ENCODE data around the gene RAB19.
A peak's percentile ranks its signal among the peaks of the same experiment; 100 is the strongest.

RAB19 gene

GRCh38 chr7:140403878-140404564 lies at the start of gene RAB19:
Gene RAB19 (plus strand): TSS chr7:140404058. CDS start chr7:140407647, 3,589 bp downstream.
- no peak for DNase-seq

- DNase-seq: no peak
These were observed 45.8 kb upstream of the RAB19 start for GRCh38 chr7:140358024-140358411.

- no peak for DNase-seq
These were observed 45.3 kb upstream of the RAB19 start for GRCh38 chr7:140358412-140359051.

- no peak for DNase-seq
These were observed 43.1 kb upstream of the RAB19 start for GRCh38 chr7:140360697-140361229.

- DNase-seq: peak; percentile 56 to 84
These were observed 39.0 kb upstream of the RAB19 start for GRCh38 chr7:140364819-140365218.

GRCh38 chr7:140367528-140367927 lies 36.3 kb upstream of the RAB19 start:
- DNase-seq: peak in 1 of 2 experiments; percentile 6

- no peak for DNase-seq
These were observed 34.6 kb upstream of the RAB19 start for GRCh38 chr7:140369294-140369693.

- DNase-seq: no peak
These were observed 28.5 kb upstream of the RAB19 start for GRCh38 chr7:140375323-140375722.

- DNase-seq: no peak
These were observed 27.7 kb upstream of the RAB19 start for GRCh38 chr7:140375892-140376730.

GRCh38 chr7:140383954-140384713 lies 19.7 kb upstream of the RAB19 start:
- DNase-seq: no peak

- DNase-seq: no peak
These were observed 18.8 kb upstream of the RAB19 start for GRCh38 chr7:140384894-140385545.

GRCh38 chr7:140389445-140389844 lies 14.4 kb upstream of the RAB19 start:
- DNase-seq: no peak

- no peak for DNase-seq
These were observed 13.8 kb upstream of the RAB19 start for GRCh38 chr7:140390034-140390433.

- DNase-seq: no peak
These were observed 13.2 kb upstream of the RAB19 start for GRCh38 chr7:140390466-140391190.

- DNase-seq: no peak
These were observed 12.2 kb upstream of the RAB19 start for GRCh38 chr7:140391634-140392033.

GRCh38 chr7:140393756-140394306 lies 10.0 kb upstream of the RAB19 start:
- no peak for DNase-seq

GRCh38 chr7:140397784-140398750 lies 5.8 kb upstream of the RAB19 start, which contains the start of gene SLC37A3:
Gene SLC37A3 (minus strand): TSS chr7:140398530. CDS start chr7:140382526, 16,004 bp downstream.
- DNase-seq: peak; percentile 21 to 70

- no peak for DNase-seq
These were observed 5.0 kb upstream of the RAB19 start for GRCh38 chr7:140398821-140399220.

- DNase-seq: no peak
These were observed 3.5 kb upstream of the RAB19 start for GRCh38 chr7:140400381-140400780.
